ENCODE results near the gene CTNND2. TPM values are rescaled to one million over a fixed set of nuclear protein-coding genes. Genes with fewer than 3 reads are reported as not detected.

CTNND2 gene
- total and polyA plus RNA-seq, 9 of the 15 experiments (the other 6 are each of a cell fraction or from before 2014, with no cell fraction given) = 0.03 to 0.35 TPM; not detected in 7

- CTCF ChIA-PET (ENCODE audit: low intra/inter-chr PET ratio) = no interaction called here
- in situ Hi-C loops (cut with MboI) (no loop called here), intact Hi-C loops (cut with micrococcal nuclease) (no loop called here)
- Histone ChIP-seq H3K4me3 (no peak overlapping the region), H3K4me1 (replicated peaks in 1 of 2; ENCODE audit: control insufficient read depth in 2 of 2, insufficient read depth in 2 of 2, low read length in 2 of 2) (no peaks in the 10 kb centered on the region), H3K27me3 (ENCODE audit: control insufficient read depth in 2 of 2, insufficient read depth in 2 of 2, low read length in 2 of 2) (no peaks in the 10 kb centered on the region), H3K79me2 (ENCODE audit: control insufficient read depth, insufficient read depth, low read length) (no peaks in the 10 kb centered on the region), H3K36me3 (ENCODE audit: control insufficient read depth, insufficient read depth, low read length) (no peaks in the 10 kb centered on the region), H4K20me1 (replicated peaks; ENCODE audit: control insufficient read depth, insufficient read depth, low read length) (no peaks in the 10 kb centered on the region), H3K4me2 (ENCODE audit: insufficient read depth, low read length) (no peak overlapping the region), H3K9ac (ENCODE audit: insufficient read depth in 1 of 2, low read depth in 2 of 2, low read length in 2 of 2) (no peak overlapping the region), H2AFZ (ENCODE audit: low read depth, low read length) (no peak overlapping the region), H3K9me1 (ENCODE audit: control insufficient read depth, insufficient read depth, low read length) (no peaks in the 10 kb centered on the region), H3K9me3 (replicated peaks; ENCODE audit: control insufficient read depth, insufficient read depth, low read depth, low read length) (no peaks in the 10 kb centered on the region), H3K27ac (ENCODE audit: extremely low read depth, low read depth, low read length) (no peak overlapping the region)
- no peak for DNase-seq (ENCODE audit: extremely low read depth in 1 of 4, low spot score in 3 of 4)
- TF ChIP-seq E4F1 (CRISPR knock-in tag; IDR thresholded peaks at IDR 0.05; ENCODE audit: borderline replicate concordance) = no peak
- TF ChIP-seq ZNF232 (CRISPR knock-in tag; IDR thresholded peaks at IDR 0.05) = no peak
- TF ChIP-seq NR2C2 (CRISPR knock-in tag; IDR thresholded peaks at IDR 0.05) = no peak
- TF ChIP-seq NR2C2 (tag; IDR thresholded peaks at IDR 0.05) = no peak
- TF ChIP-seq, protein P1, sequence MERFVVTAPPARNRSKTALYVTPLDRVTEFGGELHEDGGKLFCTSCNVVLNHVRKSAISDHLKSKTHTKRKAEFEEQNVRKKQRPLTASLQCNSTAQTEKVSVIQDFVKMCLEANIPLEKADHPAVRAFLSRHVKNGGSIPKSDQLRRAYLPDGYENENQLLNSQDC (CRISPR knock-in tag; IDR thresholded peaks at IDR 0.05) = no peak
- TF ChIP-seq HMG20B (CRISPR knock-in tag; IDR thresholded peaks at IDR 0.05) = no peak
- TF ChIP-seq TCFL5 (CRISPR knock-in tag; conservative IDR thresholded peaks at IDR 0.05) = no peak
- no peak for TF ChIP-seq NR3C1 (CRISPR knock-in tag; IDR thresholded peaks at IDR 0.05)
- TF ChIP-seq ZBTB7A (IDR thresholded peaks at IDR 0.05; ENCODE audit: borderline replicate concordance, control insufficient read depth, low read depth, low read length) = no peak
- TF ChIP-seq, protein P2, sequence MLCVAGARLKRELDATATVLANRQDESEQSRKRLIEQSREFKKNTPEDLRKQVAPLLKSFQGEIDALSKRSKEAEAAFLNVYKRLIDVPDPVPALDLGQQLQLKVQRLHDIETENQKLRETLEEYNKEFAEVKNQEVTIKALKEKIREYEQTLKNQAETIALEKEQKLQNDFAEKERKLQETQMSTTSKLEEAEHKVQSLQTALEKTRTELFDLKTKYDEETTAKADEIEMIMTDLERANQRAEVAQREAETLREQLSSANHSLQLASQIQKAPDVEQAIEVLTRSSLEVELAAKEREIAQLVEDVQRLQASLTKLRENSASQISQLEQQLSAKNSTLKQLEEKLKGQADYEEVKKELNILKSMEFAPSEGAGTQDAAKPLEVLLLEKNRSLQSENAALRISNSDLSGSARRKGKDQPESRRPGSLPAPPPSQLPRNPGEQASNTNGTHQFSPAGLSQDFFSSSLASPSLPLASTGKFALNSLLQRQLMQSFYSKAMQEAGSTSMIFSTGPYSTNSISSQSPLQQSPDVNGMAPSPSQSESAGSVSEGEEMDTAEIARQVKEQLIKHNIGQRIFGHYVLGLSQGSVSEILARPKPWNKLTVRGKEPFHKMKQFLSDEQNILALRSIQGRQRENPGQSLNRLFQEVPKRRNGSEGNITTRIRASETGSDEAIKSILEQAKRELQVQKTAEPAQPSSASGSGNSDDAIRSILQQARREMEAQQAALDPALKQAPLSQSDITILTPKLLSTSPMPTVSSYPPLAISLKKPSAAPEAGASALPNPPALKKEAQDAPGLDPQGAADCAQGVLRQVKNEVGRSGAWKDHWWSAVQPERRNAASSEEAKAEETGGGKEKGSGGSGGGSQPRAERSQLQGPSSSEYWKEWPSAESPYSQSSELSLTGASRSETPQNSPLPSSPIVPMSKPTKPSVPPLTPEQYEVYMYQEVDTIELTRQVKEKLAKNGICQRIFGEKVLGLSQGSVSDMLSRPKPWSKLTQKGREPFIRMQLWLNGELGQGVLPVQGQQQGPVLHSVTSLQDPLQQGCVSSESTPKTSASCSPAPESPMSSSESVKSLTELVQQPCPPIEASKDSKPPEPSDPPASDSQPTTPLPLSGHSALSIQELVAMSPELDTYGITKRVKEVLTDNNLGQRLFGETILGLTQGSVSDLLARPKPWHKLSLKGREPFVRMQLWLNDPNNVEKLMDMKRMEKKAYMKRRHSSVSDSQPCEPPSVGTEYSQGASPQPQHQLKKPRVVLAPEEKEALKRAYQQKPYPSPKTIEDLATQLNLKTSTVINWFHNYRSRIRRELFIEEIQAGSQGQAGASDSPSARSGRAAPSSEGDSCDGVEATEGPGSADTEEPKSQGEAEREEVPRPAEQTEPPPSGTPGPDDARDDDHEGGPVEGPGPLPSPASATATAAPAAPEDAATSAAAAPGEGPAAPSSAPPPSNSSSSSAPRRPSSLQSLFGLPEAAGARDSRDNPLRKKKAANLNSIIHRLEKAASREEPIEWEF (CRISPR knock-in tag; IDR thresholded peaks at IDR 0.05) = no peak
- TF ChIP-seq E2F3 (CRISPR knock-in tag; IDR thresholded peaks at IDR 0.05) = no peak
- no peak for TF ChIP-seq SMARCA5 (IDR thresholded peaks at IDR 0.05)
- BruUV-seq (replicated peaks) = no TSS peak
- no peak for FAIRE-seq
- POLR2A ChIA-PET = no interaction called here
- no peak for ATAC-seq
Measured at GRCh38 chr5:11355491-11355890, 548.8 kb downstream of the CTNND2 start.

Measured in K562 (cell line).